ENCODE measurements around the gene SSTR1.

The SSTR1 gene

GRCh38 chr14:38203929-38204718 lies 3.6 kb upstream of the SSTR1 start:
- DNase-seq (ENCODE audit: low read depth) = no peak
- TF ChIP-seq CTCF (IDR thresholded peaks at IDR 0.05; ENCODE audit: low read depth, low read length, missing control alignments) = no peak
- no peak overlapping the region for H3K4me3 ChIP-seq (ENCODE audit: low read depth, low read length)

GRCh38 chr14:38204719-38205115 lies 3.0 kb upstream of the SSTR1 start:
- DNase-seq (ENCODE audit: low read depth) = no peak
- H3K4me3 ChIP-seq (ENCODE audit: low read depth, low read length) = no peak overlapping the region
- no peak for TF ChIP-seq CTCF (IDR thresholded peaks at IDR 0.05; ENCODE audit: low read depth, low read length, missing control alignments)

GRCh38 chr14:38205119-38205813 lies 2.4 kb upstream of the SSTR1 start:
- no peak for DNase-seq (ENCODE audit: low read depth)
- no peak overlapping the region for H3K4me3 ChIP-seq (ENCODE audit: low read depth, low read length)
- TF ChIP-seq CTCF (IDR thresholded peaks at IDR 0.05; ENCODE audit: low read depth, low read length, missing control alignments) = no peak

- no peak for DNase-seq (ENCODE audit: low read depth)
- no peak overlapping the region for H3K4me3 ChIP-seq (ENCODE audit: low read depth, low read length)
- TF ChIP-seq CTCF (IDR thresholded peaks at IDR 0.05; ENCODE audit: low read depth, low read length, missing control alignments) = no peak
These were observed 1.6 kb upstream of the SSTR1 start for GRCh38 chr14:38205949-38206665.

- DNase-seq (ENCODE audit: low read depth) = no peak
- TF ChIP-seq CTCF (IDR thresholded peaks at IDR 0.05; ENCODE audit: low read depth, low read length, missing control alignments) = no peak
- no peak overlapping the region for H3K4me3 ChIP-seq (ENCODE audit: low read depth, low read length)
These were observed 871 bp upstream of the SSTR1 start for GRCh38 chr14:38206689-38207376.

GRCh38 chr14:38207377-38207735 lies 348 bp upstream of the SSTR1 start:
- H3K4me3 ChIP-seq (ENCODE audit: low read depth, low read length) = no peak overlapping the region
- no peak for TF ChIP-seq CTCF (IDR thresholded peaks at IDR 0.05; ENCODE audit: low read depth, low read length, missing control alignments)
- no peak for DNase-seq (ENCODE audit: low read depth)

Data from GM12864 (cell line).